ENCODE data around the gene CUL1.

Gene CUL1

GRCh38 chr7:148714498-148714897 lies 15.8 kb downstream of the CUL1 start:
- DNase-seq (ENCODE audit: low read depth in 2 of 2), result no peak
- no peak overlapping the region for H3K4me3 ChIP-seq (replicated peaks in 1 of 2; ENCODE audit: low read depth in 2 of 2, low read length in 2 of 2)
- TF ChIP-seq CTCF (IDR thresholded peaks at IDR 0.05; ENCODE audit: low read depth, low read length), result no peak

DNA sequence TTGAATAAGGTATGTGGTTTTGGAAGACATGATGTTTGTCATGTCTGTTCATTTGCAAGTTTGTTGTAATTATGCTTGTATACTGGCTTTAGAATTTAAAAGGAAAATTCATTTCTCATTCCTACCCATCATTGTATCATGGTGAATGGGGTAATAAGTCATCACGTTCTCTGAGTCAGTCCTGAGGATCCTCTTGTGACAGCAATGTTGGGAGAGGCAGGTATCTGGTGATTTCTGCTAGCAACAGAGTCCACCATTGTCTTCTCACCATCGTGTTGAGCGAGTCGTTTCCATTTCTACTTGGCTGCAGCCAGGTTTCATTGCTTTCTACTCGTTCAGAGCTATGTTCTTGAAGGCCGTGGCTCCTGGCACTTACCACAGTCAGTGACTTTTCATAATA lies 16.3 kb downstream of the CUL1 start:
- H3K4me3 ChIP-seq (replicated peaks in 1 of 2; ENCODE audit: low read depth in 2 of 2, low read length in 2 of 2), result no peak overlapping the region
- no peak for TF ChIP-seq CTCF (IDR thresholded peaks at IDR 0.05; ENCODE audit: low read depth, low read length)
- no peak for DNase-seq (ENCODE audit: low read depth in 2 of 2)

GRCh38 chr7:148717266-148717793 lies 18.6 kb downstream of the CUL1 start:
- no peak overlapping the region for H3K4me3 ChIP-seq (replicated peaks in 1 of 2; ENCODE audit: low read depth in 2 of 2, low read length in 2 of 2)

GRCh38 chr7:148718431-148718830 lies 19.7 kb downstream of the CUL1 start:
- no peak for DNase-seq (ENCODE audit: low read depth in 2 of 2)
- no peak for TF ChIP-seq CTCF (IDR thresholded peaks at IDR 0.05; ENCODE audit: low read depth, low read length)
- no peak overlapping the region for H3K4me3 ChIP-seq (replicated peaks in 1 of 2; ENCODE audit: low read depth in 2 of 2, low read length in 2 of 2)

More at GRCh38 chr7:148717266-148717793, 18.6 kb downstream of the CUL1 start:
- no peak for TF ChIP-seq CTCF (IDR thresholded peaks at IDR 0.05; ENCODE audit: low read depth, low read length)
- no peak for DNase-seq (ENCODE audit: low read depth in 2 of 2)

DNA sequence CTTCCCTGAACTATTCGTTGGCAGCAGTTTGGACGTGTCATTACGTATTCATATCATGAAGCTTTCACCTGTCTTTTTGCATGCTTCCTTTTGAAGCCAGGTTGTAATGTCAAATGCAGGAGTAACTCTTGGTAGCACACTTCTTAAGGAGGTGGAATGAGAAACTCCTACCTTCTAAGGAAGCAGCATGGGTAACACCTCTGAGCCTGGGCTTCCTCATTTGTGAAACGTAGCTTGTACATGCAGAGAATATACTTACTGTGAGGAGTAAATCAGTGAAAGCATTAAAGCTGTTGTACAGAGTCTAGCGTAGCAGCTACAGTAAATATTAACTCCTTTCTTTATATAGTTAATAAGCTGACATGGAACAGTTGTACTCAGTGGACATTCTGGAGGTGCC lies 21.1 kb downstream of the CUL1 start:
- no peak for TF ChIP-seq CTCF (IDR thresholded peaks at IDR 0.05; ENCODE audit: low read depth, low read length)
- no peak overlapping the region for H3K4me3 ChIP-seq (replicated peaks in 1 of 2; ENCODE audit: low read depth in 2 of 2, low read length in 2 of 2)
- DNase-seq (ENCODE audit: low read depth in 2 of 2), result no peak

GRCh38 chr7:148720472-148720871 lies 21.8 kb downstream of the CUL1 start:
- DNase-seq (ENCODE audit: low read depth in 2 of 2), result peak; percentile 9 to 44
- no peak overlapping the region for H3K4me3 ChIP-seq (replicated peaks in 1 of 2; ENCODE audit: low read depth in 2 of 2, low read length in 2 of 2)
- TF ChIP-seq CTCF (IDR thresholded peaks at IDR 0.05; ENCODE audit: low read depth, low read length), result no peak

GRCh38 chr7:148721390-148721789 lies 22.7 kb downstream of the CUL1 start:
- TF ChIP-seq CTCF (IDR thresholded peaks at IDR 0.05; ENCODE audit: low read depth, low read length), result no peak
- H3K4me3 ChIP-seq (replicated peaks in 1 of 2; ENCODE audit: low read depth in 2 of 2, low read length in 2 of 2), result no peak overlapping the region
- DNase-seq (ENCODE audit: low read depth in 2 of 2), result no peak

Data from cardiac fibroblast (primary cell).